HG02571 (cell line): ENCODE measurements around the gene TCEA2.

Experiments
- ATAC-seq: cut with Tn5 transposase; IDR thresholded peaks from one replicate; pipeline ENCODE4 v1.9.1; 2021; ENCODE audit warnings: mild to moderate bottlenecking, moderate library complexity; ENCODE audit not compliant: unreplicated experiment

Gene TCEA2

GRCh38 chr20:64063389-64064144 lies 569 bp downstream of the TCEA2 start:
- no peak for ATAC-seq

GRCh38 chr20:64064145-64064698 lies 1.2 kb downstream of the TCEA2 start:
- ATAC-seq, result no peak

GRCh38 chr20:64065062-64065973 lies 2.3 kb downstream of the TCEA2 start:
- no peak for ATAC-seq

- ATAC-seq, result no peak
Measured at GRCh38 chr20:64065974-64066343, 3.0 kb downstream of the TCEA2 start.

GRCh38 chr20:64067005-64067632 lies 4.1 kb downstream of the TCEA2 start:
- ATAC-seq, result no peak

GRCh38 chr20:64067733-64068307 lies 4.8 kb downstream of the TCEA2 start:
- ATAC-seq, result no peak

- ATAC-seq, result no peak
Measured at GRCh38 chr20:64068386-64069208, 5.6 kb downstream of the TCEA2 start.

GRCh38 chr20:64069209-64069613 lies 6.2 kb downstream of the TCEA2 start:
- no peak for ATAC-seq

- ATAC-seq, result no peak
Measured at GRCh38 chr20:64069614-64070243, 6.7 kb downstream of the TCEA2 start.

GRCh38 chr20:64070244-64070993 lies 7.4 kb downstream of the TCEA2 start:
- no peak for ATAC-seq

- ATAC-seq, result no peak
Measured at GRCh38 chr20:64071341-64072332, 8.6 kb downstream of the TCEA2 start.

- ATAC-seq, result no peak
Measured at GRCh38 chr20:64072498-64073063, 9.6 kb downstream of the TCEA2 start.

- ATAC-seq, result no peak
Measured at GRCh38 chr20:64073476-64074183, 10.6 kb downstream of the TCEA2 start.

- ATAC-seq, result no peak
Measured at GRCh38 chr20:64074184-64074789, 11.3 kb downstream of the TCEA2 start.

GRCh38 chr20:64074963-64075362 lies 12.0 kb downstream of the TCEA2 start:
- no peak for ATAC-seq

- no peak for ATAC-seq
Measured at GRCh38 chr20:64075556-64075955, 12.6 kb downstream of the TCEA2 start.
